HG03432 (cell line): ENCODE results near the gene OR2W3.

Source experiments
- ATAC-seq: cut with Tn5 transposase; IDR thresholded peaks from one replicate; pipeline ENCODE4 v1.9.1; 2021; ENCODE audit warnings: mild to moderate bottlenecking, moderate library complexity; ENCODE audit not compliant: unreplicated experiment

The OR2W3 gene

GRCh38 chr1:247895163-247895637, at the start of gene OR2W3:
Gene OR2W3 (plus strand): TSS chr1:247895587. CDS start chr1:247895587, 0 bp downstream.
- no peak for ATAC-seq

GRCh38 chr1:247845693-247846017, 49.7 kb upstream of the OR2W3 start:
- ATAC-seq: no peak

- ATAC-seq: no peak
Measured at GRCh38 chr1:247848346-247848745, 47.0 kb upstream of the OR2W3 start.

- no peak for ATAC-seq
Measured at GRCh38 chr1:247849616-247850015, 45.8 kb upstream of the OR2W3 start.

GRCh38 chr1:247854899-247855545, 40.4 kb upstream of the OR2W3 start:
- ATAC-seq: no peak

GRCh38 chr1:247855911-247856310, 39.5 kb upstream of the OR2W3 start:
- no peak for ATAC-seq

GRCh38 chr1:247857069-247857984, 38.1 kb upstream of the OR2W3 start, which contains the start of gene TRIM58:
Gene TRIM58 (plus strand): TSS chr1:247857187. CDS start chr1:247857247, 60 bp downstream.
- peak; percentile 63 for ATAC-seq

GRCh38 chr1:247857985-247858619, 37.3 kb upstream of the OR2W3 start:
- peak; percentile 4 for ATAC-seq

- no peak for ATAC-seq
Measured at GRCh38 chr1:247862756-247863155, 32.6 kb upstream of the OR2W3 start.

GRCh38 chr1:247864644-247865043, 30.7 kb upstream of the OR2W3 start:
- ATAC-seq: no peak

GRCh38 chr1:247865416-247865815, 30.0 kb upstream of the OR2W3 start:
- no peak for ATAC-seq

- ATAC-seq: no peak
Measured at GRCh38 chr1:247883346-247883745, 12.0 kb upstream of the OR2W3 start.

GRCh38 chr1:247884797-247885413, 10.5 kb upstream of the OR2W3 start:
- ATAC-seq: no peak

- ATAC-seq: no peak
Measured at GRCh38 chr1:247895976-247896375, 589 bp downstream of the OR2W3 start.

GRCh38 chr1:247904122-247904521, 8.7 kb downstream of the OR2W3 start:
- ATAC-seq: no peak

GRCh38 chr1:247905181-247905580, 9.8 kb downstream of the OR2W3 start:
- no peak for ATAC-seq

- no peak for ATAC-seq
Measured at GRCh38 chr1:247905910-247906503, 10.6 kb downstream of the OR2W3 start.

GRCh38 chr1:247906504-247907047, 11.2 kb downstream of the OR2W3 start:
- ATAC-seq: no peak

- no peak for ATAC-seq
Measured at GRCh38 chr1:247908766-247909165, 13.4 kb downstream of the OR2W3 start.

GRCh38 chr1:247913786-247914185, 18.4 kb downstream of the OR2W3 start:
- ATAC-seq: no peak
